ENCODE data around the gene NOXA1. TPM values are rescaled to one million over a fixed set of nuclear protein-coding genes. Genes with fewer than 3 reads are reported as not detected.

NOXA1 gene
- total RNA-seq, 1 experiment from 2014 or later = 0.28 TPM

- TF ChIP-seq CTCF (conservative IDR thresholded peaks at IDR 0.05; ENCODE audit: low read depth, low read length) = no peak
- TF ChIP-seq EZH2 (IDR thresholded peaks at IDR 0.05; ENCODE audit: borderline replicate concordance, low read depth, low read length, poor library complexity, severe bottlenecking) = no peak
- ChIA-PET CTCF (no interaction called here), POLR2A (ENCODE audit: low non-redundant PET) (no interaction called here)
- no peaks in the 10 kb centered on the region for H3K27me3 ChIP-seq (replicated peaks; ENCODE audit: insufficient read depth, low read depth, low read length, poor library complexity)
- peaks cover 11% of the 10 kb centered on the region for H3K36me3 ChIP-seq (ENCODE audit: insufficient read depth, low read length, poor library complexity, severe bottlenecking)
- no peak overlapping the region for H3K27ac ChIP-seq (ENCODE audit: low read depth, low read length, poor library complexity, severe bottlenecking)
- intact Hi-C loops (cut with micrococcal nuclease; ENCODE audit: unreplicated experiment) = no loop called here
- DNase-seq (ENCODE audit: low spot score) = no peak
- peaks cover 20% of the 10 kb centered on the region for H3K4me1 ChIP-seq (ENCODE audit: insufficient read depth, low read length, poor library complexity, severe bottlenecking)
- no peaks in the 10 kb centered on the region for H3K9me3 ChIP-seq (ENCODE audit: low read depth, low read length, poor library complexity, severe bottlenecking)
- TSS peak; percentile 36 for BruUV-seq (replicated peaks)
- no peak overlapping the region for H3K4me3 ChIP-seq (ENCODE audit: low read depth, low read length, poor library complexity, severe bottlenecking)
These were observed 33.1 kb downstream of the NOXA1 start for GRCh38 chr9:137456061-137456863.

GRCh38 chr9:137456864-137457405 is 33.7 kb downstream of the NOXA1 start:
- H3K4me1 ChIP-seq (ENCODE audit: insufficient read depth, low read length, poor library complexity, severe bottlenecking) = peaks cover 20% of the 10 kb centered on the region
- H3K4me3 ChIP-seq (ENCODE audit: low read depth, low read length, poor library complexity, severe bottlenecking) = no peak overlapping the region
- BruUV-seq (replicated peaks) = no TSS peak
- CTCF ChIA-PET = no interaction called here
- H3K36me3 ChIP-seq (ENCODE audit: insufficient read depth, low read length, poor library complexity, severe bottlenecking) = peaks cover 11% of the 10 kb centered on the region
- no peak overlapping the region for H3K27ac ChIP-seq (ENCODE audit: low read depth, low read length, poor library complexity, severe bottlenecking)
- no peaks in the 10 kb centered on the region for H3K27me3 ChIP-seq (replicated peaks; ENCODE audit: insufficient read depth, low read depth, low read length, poor library complexity)
- DNase-seq (ENCODE audit: low spot score) = no peak
- intact Hi-C loops (cut with micrococcal nuclease; ENCODE audit: unreplicated experiment) = no loop called here
- TF ChIP-seq EZH2 (IDR thresholded peaks at IDR 0.05; ENCODE audit: borderline replicate concordance, low read depth, low read length, poor library complexity, severe bottlenecking) (no peak), CTCF (conservative IDR thresholded peaks at IDR 0.05; ENCODE audit: low read depth, low read length) (no peak)
- H3K9me3 ChIP-seq (ENCODE audit: low read depth, low read length, poor library complexity, severe bottlenecking) = no peaks in the 10 kb centered on the region
- POLR2A ChIA-PET (ENCODE audit: low non-redundant PET) = no interaction called here

- BruUV-seq (replicated peaks) = no TSS peak
- TF ChIP-seq CTCF (conservative IDR thresholded peaks at IDR 0.05; ENCODE audit: low read depth, low read length) = no peak
- TF ChIP-seq EZH2 (IDR thresholded peaks at IDR 0.05; ENCODE audit: borderline replicate concordance, low read depth, low read length, poor library complexity, severe bottlenecking) = no peak
- CTCF ChIA-PET = no interaction called here
- no peak overlapping the region for H3K27ac ChIP-seq (ENCODE audit: low read depth, low read length, poor library complexity, severe bottlenecking)
- no peaks in the 10 kb centered on the region for H3K9me3 ChIP-seq (ENCODE audit: low read depth, low read length, poor library complexity, severe bottlenecking)
- peak overlapping the region; percentile 80 for H3K4me3 ChIP-seq (ENCODE audit: low read depth, low read length, poor library complexity, severe bottlenecking)
- intact Hi-C loops (cut with micrococcal nuclease; ENCODE audit: unreplicated experiment) = no loop called here
- H3K36me3 ChIP-seq (ENCODE audit: insufficient read depth, low read length, poor library complexity, severe bottlenecking) = peaks cover 8% of the 10 kb centered on the region
- POLR2A ChIA-PET (ENCODE audit: low non-redundant PET) = no interaction called here
- DNase-seq (ENCODE audit: low spot score) = no peak
- peaks cover 20% of the 10 kb centered on the region for H3K4me1 ChIP-seq (ENCODE audit: insufficient read depth, low read length, poor library complexity, severe bottlenecking)
- H3K27me3 ChIP-seq (replicated peaks; ENCODE audit: insufficient read depth, low read depth, low read length, poor library complexity) = no peaks in the 10 kb centered on the region
These were observed 34.4 kb downstream of the NOXA1 start for GRCh38 chr9:137457406-137458193.
